ENCODE results near the gene SMG6.

DNA sequence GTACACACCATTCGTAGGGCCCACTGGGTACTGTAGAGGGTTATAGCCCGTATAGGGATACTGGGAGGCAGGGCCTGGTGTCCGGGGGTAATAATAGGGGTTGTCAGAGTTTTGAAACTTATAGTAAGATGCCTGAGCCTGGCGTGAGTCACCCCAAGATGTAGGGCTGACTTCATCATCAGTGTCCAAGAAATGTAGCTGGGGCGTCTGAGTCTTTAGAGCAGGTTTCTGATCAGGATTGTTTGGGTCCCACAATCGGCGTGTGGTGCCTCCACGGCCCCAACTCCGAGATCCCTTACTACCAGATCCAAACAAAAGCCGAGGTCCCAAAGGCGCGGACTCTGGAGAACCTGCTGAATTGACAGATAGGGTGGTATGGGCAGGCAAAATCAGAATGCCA lies 4.4 kb downstream of the SMG6 start:
- TF ChIP-seq, protein P1, sequence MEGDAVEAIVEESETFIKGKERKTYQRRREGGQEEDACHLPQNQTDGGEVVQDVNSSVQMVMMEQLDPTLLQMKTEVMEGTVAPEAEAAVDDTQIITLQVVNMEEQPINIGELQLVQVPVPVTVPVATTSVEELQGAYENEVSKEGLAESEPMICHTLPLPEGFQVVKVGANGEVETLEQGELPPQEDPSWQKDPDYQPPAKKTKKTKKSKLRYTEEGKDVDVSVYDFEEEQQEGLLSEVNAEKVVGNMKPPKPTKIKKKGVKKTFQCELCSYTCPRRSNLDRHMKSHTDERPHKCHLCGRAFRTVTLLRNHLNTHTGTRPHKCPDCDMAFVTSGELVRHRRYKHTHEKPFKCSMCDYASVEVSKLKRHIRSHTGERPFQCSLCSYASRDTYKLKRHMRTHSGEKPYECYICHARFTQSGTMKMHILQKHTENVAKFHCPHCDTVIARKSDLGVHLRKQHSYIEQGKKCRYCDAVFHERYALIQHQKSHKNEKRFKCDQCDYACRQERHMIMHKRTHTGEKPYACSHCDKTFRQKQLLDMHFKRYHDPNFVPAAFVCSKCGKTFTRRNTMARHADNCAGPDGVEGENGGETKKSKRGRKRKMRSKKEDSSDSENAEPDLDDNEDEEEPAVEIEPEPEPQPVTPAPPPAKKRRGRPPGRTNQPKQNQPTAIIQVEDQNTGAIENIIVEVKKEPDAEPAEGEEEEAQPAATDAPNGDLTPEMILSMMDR (IDR thresholded peaks at IDR 0.05) = no peak
- no peak for TF ChIP-seq POLR2AphosphoS5 (IDR thresholded peaks at IDR 0.05)
